ENCODE measurements around the gene RAPGEF4. TPM values are rescaled to one million over a fixed set of nuclear protein-coding genes. Genes with fewer than 3 reads are reported as not detected.
A peak's percentile ranks its signal among the peaks of the same experiment; 100 is the strongest.

RAPGEF4 gene
- total RNA-seq, 4 donors from 2014 or later: 3.7 to 8.9 (median 5.2) TPM

GRCh38 chr2:172924097-172924660 lies 188.5 kb downstream of the RAPGEF4 start:
- H3K27ac ChIP-seq (replicated peaks in 1 of 4): no peak overlapping the region
- TF ChIP-seq EP300 (IDR thresholded peaks at IDR 0.05) (no peak), POLR2AphosphoS5 (IDR thresholded peaks at IDR 0.05) (no peak), CTCF (IDR thresholded peaks at IDR 0.05) (no peak), POLR2A (IDR thresholded peaks at IDR 0.05; ENCODE audit: low read depth) (no peak)

GRCh38 chr2:172925600-172925999 lies 190.0 kb downstream of the RAPGEF4 start:
- H3K9me3 ChIP-seq: no peaks in the 10 kb centered on the region
- no peaks in the 10 kb centered on the region for H3K27me3 ChIP-seq
- intact Hi-C loops (cut with DNase I): no loop called here
- no peak overlapping the region for H3K27ac ChIP-seq (replicated peaks in 1 of 4)
- TF ChIP-seq POLR2AphosphoS5 (IDR thresholded peaks at IDR 0.05): no peak
- TF ChIP-seq CTCF (IDR thresholded peaks at IDR 0.05): no peak
- TF ChIP-seq POLR2A (IDR thresholded peaks at IDR 0.05; ENCODE audit: low read depth): no peak
- no peak for TF ChIP-seq EP300 (IDR thresholded peaks at IDR 0.05)
- no peaks in the 10 kb centered on the region for H3K36me3 ChIP-seq
- peaks cover 30 to 49% (median 45%) of the 10 kb centered on the region in 4 donors for H3K4me1 ChIP-seq
- 93% methylated on average over 2 of the region's 2 CpGs for WGBS
- no peak for DNase-seq (ENCODE audit: extremely low spot score)
- H3K4me3 ChIP-seq: no peak overlapping the region

More at GRCh38 chr2:172924097-172924660, 188.5 kb downstream of the RAPGEF4 start:
- Histone ChIP-seq H3K4me1 (peaks cover 17 to 37% (median 30%) of the 10 kb centered on the region in 4 donors), H3K9me3 (no peaks in the 10 kb centered on the region), H3K4me3 (no peak overlapping the region), H3K36me3 (no peaks in the 10 kb centered on the region), H3K27me3 (no peaks in the 10 kb centered on the region)
- 82% methylated on average over 4 of the region's 4 CpGs for WGBS
- DNase-seq (ENCODE audit: extremely low spot score): no peak
- intact Hi-C loops (cut with DNase I): no loop called here

GRCh38 chr2:172926785-172927640 lies 191.4 kb downstream of the RAPGEF4 start:
- WGBS: 98% methylated on average over 7 of the region's 7 CpGs
- Histone ChIP-seq H3K4me1 (peaks cover 39 to 55% (median 52%) of the 10 kb centered on the region in 4 donors), H3K36me3 (no peaks in the 10 kb centered on the region), H3K27me3 (no peaks in the 10 kb centered on the region), H3K4me3 (no peak overlapping the region), H3K9me3 (no peaks in the 10 kb centered on the region), H3K27ac (replicated peaks in 1 of 4) (peak overlapping the region; percentile 50 to 75 (median 73))
- intact Hi-C loops (cut with DNase I): no loop called here
- DNase-seq (ENCODE audit: extremely low spot score): no peak
- TF ChIP-seq CTCF (IDR thresholded peaks at IDR 0.05): no peak
- no peak for TF ChIP-seq EP300 (IDR thresholded peaks at IDR 0.05)
- TF ChIP-seq POLR2A (IDR thresholded peaks at IDR 0.05; ENCODE audit: low read depth): no peak
- no peak for TF ChIP-seq POLR2AphosphoS5 (IDR thresholded peaks at IDR 0.05)

GRCh38 chr2:172927641-172928357 lies 192.2 kb downstream of the RAPGEF4 start:
- WGBS: 35% methylated on average over 8 of the region's 8 CpGs
- H3K27me3 ChIP-seq: no peaks in the 10 kb centered on the region
- H3K9me3 ChIP-seq: no peaks in the 10 kb centered on the region
- H3K27ac ChIP-seq (replicated peaks in 1 of 4): peak overlapping the region; percentile 50 to 75 (median 73)
- TF ChIP-seq EP300 (IDR thresholded peaks at IDR 0.05): no peak
- TF ChIP-seq POLR2AphosphoS5 (IDR thresholded peaks at IDR 0.05): peak; percentile 16 to 52
- TF ChIP-seq POLR2A (IDR thresholded peaks at IDR 0.05; ENCODE audit: low read depth): no peak
- no peak for TF ChIP-seq CTCF (IDR thresholded peaks at IDR 0.05)
- DNase-seq (ENCODE audit: extremely low spot score): no peak
- intact Hi-C loops (cut with DNase I): no loop called here
- H3K4me1 ChIP-seq: peaks cover 39 to 50% (median 46%) of the 10 kb centered on the region in 4 donors
- no peaks in the 10 kb centered on the region for H3K36me3 ChIP-seq
- peak overlapping the region; percentile 21 to 36 (median 25) for H3K4me3 ChIP-seq

Data from esophagus muscularis mucosa (tissue), 4 donors.